K562 (cell line): ENCODE measurements around the gene SLC29A4. TPM values are rescaled to one million over a fixed set of nuclear protein-coding genes. Genes with fewer than 3 reads are reported as not detected.
"Not testable (repeated sequence)": the region's sequence is repeated elsewhere in the genome, so short reads cannot be mapped to it uniquely, and the experiment has no call there.

Source experiments
- ATAC-seq: fragments of 200-7000 bp; cut with Tn5 transposase; 3 replicates; pipeline ENCODE4 v1.9.1; 2020; ENCODE audit warnings: moderate library complexity
- BruUV-seq: library from RNA; stranded (reverse); fragments of 400-500 nt; replicated peaks from 2 replicates; lab custom pipeline; 2021; lab: Mats Ljungman, UMichigan
- CTCF ChIA-PET: fragments of 300-600 bp; formaldehyde crosslinking; extraction: SDS; loops from one replicate; lab custom pipeline; 2021; ENCODE audit warnings: low intra/inter-chr PET ratio; lab: Yijun Ruan, JAX
- POLR2A ChIA-PET: fragments of 300-600, 350-650 bp; sonication (Branson Sonifier 250); formaldehyde crosslinking; extraction: SDS; loops from one replicate; lab custom pipeline; 2021; ENCODE audit warnings: antibody characterized with exemption, inconsistent platforms; lab: Yijun Ruan, JAX
- DNase-seq, 4 experiments: peaks; one replicate each; pipeline versions ENCODE4 v3.0.0 to v3.0.0-alpha.2; 2011 to 2018; ENCODE audit warnings: low spot score in 3 of 4, mixed read lengths in 3 of 4; ENCODE audit errors: extremely low read depth in 1 of 4
- FAIRE-seq: peaks from 2 replicates; lab custom pipeline; 2011; peaks lifted over from hg19 to GRCh38; lab: Jason Lieb, UNC
- H2AFZ ChIP-seq: 2 replicates; pipeline ENCODE4 v1.6.0; 2011; ENCODE audit warnings: low read depth, low read length, control low read depth, inconsistent platforms
- H3K27ac ChIP-seq: fragments of 200-600 bp; 3 replicates; pipeline ENCODE4 v1.8.0; 2011; ENCODE audit warnings: low read depth, mild to moderate bottlenecking, control low read depth, inconsistent platforms, low read length, moderate library complexity, mixed read lengths; ENCODE audit errors: extremely low read depth
- H3K27me3 ChIP-seq, 2 experiments: fragments of 300-600 bp in 1 of 2; 2 replicates in 1 of 2; 3 replicates in 1 of 2; pipeline versions ENCODE4 v1.6.0 to v1.8.0; 2011; ENCODE audit warnings: inconsistent platforms in 2 of 2, low read length in 2 of 2, mild to moderate bottlenecking in 1 of 2, mixed read lengths in 1 of 2, moderate library complexity in 1 of 2; ENCODE audit not compliant: control insufficient read depth in 2 of 2, insufficient read depth in 2 of 2
- H3K36me3 ChIP-seq: fragments of 300-600 bp; 3 replicates; pipeline ENCODE4 v1.8.0; 2011; ENCODE audit warnings: mild to moderate bottlenecking, low read length, inconsistent platforms; ENCODE audit not compliant: control insufficient read depth, insufficient read depth
- H3K4me1 ChIP-seq, 2 experiments: fragments of 200-600 bp in 1 of 2; replicated peaks in 1 of 2; 2 replicates in 1 of 2; 3 replicates in 1 of 2; pipeline versions ENCODE4 v1.5.1 to v1.8.0; 2011; ENCODE audit warnings: inconsistent platforms in 2 of 2, low read length in 2 of 2, mild to moderate bottlenecking in 1 of 2, mixed read lengths in 1 of 2, moderate library complexity in 1 of 2; ENCODE audit not compliant: control insufficient read depth in 2 of 2, insufficient read depth in 2 of 2
- H3K4me2 ChIP-seq: 2 replicates; pipeline ENCODE4 v1.6.1; 2011; ENCODE audit warnings: low read length, control low read depth, inconsistent platforms, mixed read lengths; ENCODE audit not compliant: insufficient read depth
- H3K4me3 ChIP-seq: fragments of 200-600 bp; sonication (generic), shearing (Covaris generic); 2 replicates; pipeline ENCODE4 v1.5.1; 2016; ENCODE audit warnings: control low read depth, inconsistent platforms
- H3K79me2 ChIP-seq: fragments of 200-600 bp; 3 replicates; pipeline ENCODE4 v1.8.0; 2011; ENCODE audit warnings: low read length, inconsistent platforms; ENCODE audit not compliant: control insufficient read depth, insufficient read depth
- H3K9ac ChIP-seq, 2 experiments: 2 replicates each; pipeline versions ENCODE4 v1.6.0 to v1.6.1; 2011; ENCODE audit warnings: low read depth in 2 of 2, low read length in 2 of 2, control low read depth in 1 of 2, inconsistent platforms in 1 of 2, mild to moderate bottlenecking in 1 of 2, mixed read lengths in 1 of 2; ENCODE audit not compliant: insufficient read depth in 1 of 2
- H3K9me1 ChIP-seq: one replicate; pipeline ENCODE4 v1.6.0; 2011; ENCODE audit warnings: inconsistent platforms, mild to moderate bottlenecking, low read length, moderate library complexity; ENCODE audit not compliant: control insufficient read depth, insufficient read depth
- H3K9me3 ChIP-seq: replicated peaks from 2 replicates; pipeline ENCODE4 v1.5.1; 2011; ENCODE audit warnings: low read depth, low read length, inconsistent platforms; ENCODE audit not compliant: control insufficient read depth, insufficient read depth
- H4K20me1 ChIP-seq: replicated peaks from 2 replicates; pipeline ENCODE4 v1.6.1; 2011; ENCODE audit warnings: low read length, inconsistent platforms, mixed read lengths; ENCODE audit not compliant: control insufficient read depth, insufficient read depth
- NFIC ChIP-seq: fragments of 450-650 bp; IDR thresholded peaks from 2 replicates; pipeline ENCODE4 v1.6.1; 2017; ENCODE audit warnings: mild to moderate bottlenecking, inconsistent platforms
- SMARCB1 ChIP-seq: IDR thresholded peaks from 2 replicates; pipeline ENCODE4 v1.6.1; 2011; ENCODE audit warnings: improper control_type of control experiment, low read depth; ENCODE audit not compliant: insufficient read length
- ZFP36 ChIP-seq: fragments of 150-350 bp; IDR thresholded peaks from 2 replicates; pipeline ENCODE4 v1.6.1; 2018; ENCODE audit warnings: low read length, low read depth; ENCODE audit not compliant: partially characterized antibody
- WGBS: fragments of 100-300 bp; shearing (Covaris generic); methylation state at CpG from one replicate; pipeline ENCODE4 v1.1.6; 2016; ENCODE audit warnings: low coverage, mixed read lengths; ENCODE audit not compliant: insufficient coverage; ENCODE audit errors: missing lambda C conversion rate; 5-methylcytosine and 5-hydroxymethylcytosine counted together
- in situ Hi-C: fragments of 300-500 bp; cut with MboI; formaldehyde crosslinking; loops from 4 replicates; pipeline ENCODE4 v1.15.0; 2018; ENCODE audit warnings: inconsistent platforms, mixed read lengths
- intact Hi-C: fragments of 100-400 bp; cut with micrococcal nuclease; formaldehyde crosslinking; loops from 2 replicates; pipeline ENCODE4 v1.14.2; 2022
- polyA plus RNA-seq, 8 experiments: library from polyadenylated mRNA; depleted of rRNA in 4 of 8; stranded (reverse) in 5 of 8; unstranded in 3 of 8; fragments of >200 nt; fragmentation: Nextera tagmentation in 2 of 8; fragmentation: Illumina TruSeq in 1 of 8; extraction: Ambion mirVana in 2 of 8; extraction: Trizol in 1 of 8; gene quantifications; 2 replicates each; pipeline versions ENCODE4 v1.2.1 to v1.2.3, GENCODE V29; 2011 to 2014; ENCODE audit warnings: inconsistent platforms in 1 of 8, missing spikeins in 1 of 8
- total RNA-seq, 7 experiments: library from RNA; depleted of rRNA in 6 of 7; stranded (reverse); fragments of >200 nt in 6 of 7; fragmentation: Illumina TruSeq in 2 of 7; extraction: Trizol in 2 of 7; gene quantifications; 2 replicates each; pipeline versions ENCODE4 v1.2.1 to v1.2.3, GENCODE V29; 2011 to 2021; ENCODE audit warnings: low replicate concordance in 1 of 7

The SLC29A4 gene
- total and polyA plus RNA-seq, 9 of the 15 experiments (the other 6 are each of a cell fraction or from before 2014, with no cell fraction given): 0.01 to 1.2 (median 0.37) TPM

DNA sequence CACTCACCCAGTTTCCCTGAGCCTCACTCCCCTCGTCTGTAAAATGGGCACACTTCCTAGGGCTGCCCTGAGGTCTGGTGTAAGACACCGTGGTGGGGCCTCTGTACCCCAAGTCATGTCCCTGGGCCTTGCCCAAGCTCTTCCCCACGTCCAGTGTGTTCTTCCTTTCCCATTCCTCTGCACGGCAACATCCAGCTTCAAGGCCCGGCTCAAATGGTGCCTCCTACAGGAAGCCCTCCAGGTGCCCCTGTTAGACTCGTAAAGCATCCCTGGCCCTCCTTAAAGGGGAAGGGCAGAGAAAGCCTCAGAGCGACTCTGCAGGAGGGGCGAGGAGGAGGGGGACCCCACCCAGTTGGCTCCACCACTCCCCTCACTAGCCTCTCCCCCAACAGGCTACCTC, 8.6 kb downstream of the SLC29A4 start:
- ChIA-PET POLR2A (interaction anchor here (0.6 to 1.0 kb wide), 2 partner anchors 13 to 36 kb away, joined by 3 read pairs; no protein-coding TSS in a partner anchor), CTCF (no interaction called here)
- no peaks in the 10 kb centered on the region for H3K79me2 ChIP-seq
- no peak for DNase-seq
- H3K27ac ChIP-seq: no peak overlapping the region
- H3K27me3 ChIP-seq: no peaks in the 10 kb centered on the region
- H4K20me1 ChIP-seq: no peaks in the 10 kb centered on the region
- in situ Hi-C loops: no loop called here
- H3K9ac ChIP-seq: no peak overlapping the region
- no peak overlapping the region for H3K4me2 ChIP-seq
- intact Hi-C loops: no loop called here
- no peaks in the 10 kb centered on the region for H3K36me3 ChIP-seq
- WGBS: 14% methylated on average over 7 of the region's 8 CpGs
- no peak for TF ChIP-seq SMARCB1
- TF ChIP-seq ZFP36: peak; percentile 88
- TF ChIP-seq, all 486 proteins: peak for 1
- ATAC-seq (no peak), FAIRE-seq (no peak)
- H3K9me3 ChIP-seq: no peaks in the 10 kb centered on the region
- BruUV-seq: no TSS peak
- peaks cover 0 to 30% of the 10 kb centered on the region in 2 experiments; a peak in 2 of 5 replicates for H3K4me1 ChIP-seq
- H3K9me1 ChIP-seq: no peaks in the 10 kb centered on the region
- H3K4me3 ChIP-seq: no peak overlapping the region
- H2AFZ ChIP-seq: no peak overlapping the region

DNA sequence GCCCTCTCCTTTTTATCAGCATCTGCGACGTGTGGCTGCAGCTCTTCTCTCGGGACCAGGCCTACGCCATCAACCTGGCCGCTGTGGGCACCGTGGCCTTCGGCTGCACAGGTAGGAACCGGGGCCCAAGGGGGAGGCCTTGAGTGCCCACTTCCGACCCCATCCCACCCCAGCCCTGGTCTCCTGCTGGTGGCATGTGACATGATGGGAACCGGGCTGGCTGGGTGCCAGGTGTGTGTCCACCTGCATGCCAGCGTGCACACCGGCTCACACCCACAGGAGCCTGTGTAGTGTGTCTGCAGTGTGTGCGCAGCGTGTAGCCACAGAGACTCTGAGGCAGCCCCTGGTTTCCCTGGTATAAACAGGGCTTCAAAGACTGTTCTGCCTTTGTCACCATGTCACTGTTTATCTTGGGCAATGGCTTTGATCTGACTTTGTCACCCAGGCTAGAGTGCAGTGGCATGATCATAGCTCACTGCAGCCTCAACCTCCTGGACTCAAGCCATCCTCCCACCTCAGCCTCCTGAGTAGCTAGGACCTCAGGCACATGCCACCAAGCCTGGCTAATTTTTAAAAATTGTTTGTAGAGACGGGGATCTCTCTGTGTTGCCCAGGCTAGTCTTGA, 9.1 kb downstream of the SLC29A4 start:
- in situ Hi-C loops, ATAC-seq: not testable (repeated sequence)

More for the DNA sequence above, 9.1 kb downstream of the SLC29A4 start:
- CTCF ChIA-PET, H3K4me2 ChIP-seq, FAIRE-seq, H3K27ac ChIP-seq, H2AFZ ChIP-seq, H4K20me1 ChIP-seq, BruUV-seq, H3K4me3 ChIP-seq, intact Hi-C loops, DNase-seq, H3K9ac ChIP-seq, H3K9me1 ChIP-seq, H3K79me2 ChIP-seq, H3K9me3 ChIP-seq, H3K36me3 ChIP-seq, H3K27me3 ChIP-seq: not testable (repeated sequence)
- WGBS: 17% methylated on average over 6 of the region's 15 CpGs
- peak; percentile 73 for TF ChIP-seq NFIC
- POLR2A ChIA-PET: interaction anchor here (0.7 kb wide), 1 partner anchor 122 kb away, joined by 3 read pairs; no protein-coding TSS in a partner anchor
- H3K4me1 ChIP-seq: peaks cover 0 to 33% of the 10 kb centered on the region in 2 experiments; a peak in 2 of 5 replicates
